HEK293 (cell line): ENCODE measurements around the gene FAM81A.

Experiments used
- MYNN ChIP-seq: fragments of 450-650 bp; formaldehyde crosslinking; IDR thresholded peaks from 2 replicates; pipeline ENCODE4 v1.5.1; 2016; ENCODE audit warnings: missing biosample characterization, missing genetic modification characterization, borderline replicate concordance
- YY1 ChIP-seq: fragments of 450-650 bp; formaldehyde crosslinking; IDR thresholded peaks from 2 replicates; pipeline ENCODE4 v1.5.1; 2018; ENCODE audit warnings: missing biosample characterization, missing genetic modification characterization
- ZBTB21 ChIP-seq: fragments of 450-650 bp; formaldehyde crosslinking; IDR thresholded peaks from 2 replicates; pipeline ENCODE4 v1.5.1; 2017; ENCODE audit warnings: missing biosample characterization, missing genetic modification characterization
- ZNF24 ChIP-seq: fragments of 450-650 bp; formaldehyde crosslinking; IDR thresholded peaks from 2 replicates; pipeline ENCODE4 v1.5.1; 2016; ENCODE audit warnings: missing biosample characterization, missing genetic modification characterization
- ZNF274 ChIP-seq, 2 experiments: fragments of 200-500 bp in 1 of 2; fragments of 450-650 bp in 1 of 2; sonication (Bioruptor generic) in 1 of 2; formaldehyde crosslinking in 1 of 2; IDR thresholded peaks; 2 replicates each; pipeline versions ENCODE4 v1.5.1 to v1.6.1; 2014 to 2016; ENCODE audit warnings: borderline replicate concordance in 1 of 2, inconsistent platforms in 1 of 2, low read length in 1 of 2, missing biosample characterization in 1 of 2, missing genetic modification characterization in 1 of 2
- ZNF654 ChIP-seq: fragments of 450-650 bp; formaldehyde crosslinking; IDR thresholded peaks from 2 replicates; pipeline ENCODE4 v1.5.1; 2016; ENCODE audit warnings: low read depth, missing biosample characterization, missing genetic modification characterization
- TF ChIP-seq, protein P1 (sequence below): fragments of 450-650 bp; formaldehyde crosslinking; IDR thresholded peaks from 2 replicates; pipeline ENCODE4 v1.5.1; 2016; ENCODE audit warnings: missing biosample characterization, missing genetic modification characterization
- TF ChIP-seq, protein P2 (sequence below): sonication (generic); formaldehyde crosslinking; IDR thresholded peaks from 2 replicates; pipeline ENCODE4 v1.8.1; 2022; ENCODE audit warnings: mild to moderate bottlenecking, moderate library complexity, missing genetic modification reagents
- TF ChIP-seq, protein P3 (sequence below): fragments of 450-650 bp; formaldehyde crosslinking; IDR thresholded peaks from 2 replicates; pipeline ENCODE4 v1.5.1; 2016; ENCODE audit warnings: missing biosample characterization, missing genetic modification characterization
- TF ChIP-seq, protein P4 (sequence below): fragments of 450-650 bp; formaldehyde crosslinking; IDR thresholded peaks from 2 replicates; pipeline ENCODE4 v1.5.1; 2016; ENCODE audit warnings: missing biosample characterization, missing genetic modification characterization
- TF ChIP-seq, protein P5 (sequence below): fragments of 450-650 bp; formaldehyde crosslinking; IDR thresholded peaks from 2 replicates; pipeline ENCODE4 v1.5.1; 2016; ENCODE audit warnings: missing biosample characterization, missing genetic modification characterization

DNA sequence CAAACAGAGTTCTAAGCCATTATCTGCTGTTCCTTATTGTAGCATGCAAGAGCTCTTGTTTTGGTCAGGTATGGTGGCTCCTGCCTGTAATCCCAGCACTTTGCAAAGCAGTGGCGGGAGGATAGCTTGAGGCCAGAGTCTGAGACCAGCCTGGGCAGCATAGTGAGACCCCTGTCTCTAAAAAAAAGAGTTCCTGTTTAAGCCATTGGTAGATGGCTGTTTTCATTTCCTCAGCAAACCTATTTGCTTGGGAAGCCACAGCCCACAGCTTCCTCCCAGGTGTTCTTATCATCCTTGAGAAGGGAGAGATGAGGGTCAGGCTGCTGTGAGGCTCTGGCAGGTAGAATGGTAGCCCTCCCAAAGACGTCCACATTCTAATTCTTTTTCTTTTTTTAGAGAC lies 24.4 kb upstream of the FAM81A start:
- no peak for TF ChIP-seq ZNF274 (IDR thresholded peaks at IDR 0.05; ENCODE audit: low read length)
- TF ChIP-seq ZNF274 (tag by site-specific recombination; IDR thresholded peaks at IDR 0.05; ENCODE audit: borderline replicate concordance), result no peak
- no peak for TF ChIP-seq ZNF654
- no peak for TF ChIP-seq YY1 (tag by site-specific recombination)
- TF ChIP-seq MYNN, result no peak
- TF ChIP-seq, protein P1, sequence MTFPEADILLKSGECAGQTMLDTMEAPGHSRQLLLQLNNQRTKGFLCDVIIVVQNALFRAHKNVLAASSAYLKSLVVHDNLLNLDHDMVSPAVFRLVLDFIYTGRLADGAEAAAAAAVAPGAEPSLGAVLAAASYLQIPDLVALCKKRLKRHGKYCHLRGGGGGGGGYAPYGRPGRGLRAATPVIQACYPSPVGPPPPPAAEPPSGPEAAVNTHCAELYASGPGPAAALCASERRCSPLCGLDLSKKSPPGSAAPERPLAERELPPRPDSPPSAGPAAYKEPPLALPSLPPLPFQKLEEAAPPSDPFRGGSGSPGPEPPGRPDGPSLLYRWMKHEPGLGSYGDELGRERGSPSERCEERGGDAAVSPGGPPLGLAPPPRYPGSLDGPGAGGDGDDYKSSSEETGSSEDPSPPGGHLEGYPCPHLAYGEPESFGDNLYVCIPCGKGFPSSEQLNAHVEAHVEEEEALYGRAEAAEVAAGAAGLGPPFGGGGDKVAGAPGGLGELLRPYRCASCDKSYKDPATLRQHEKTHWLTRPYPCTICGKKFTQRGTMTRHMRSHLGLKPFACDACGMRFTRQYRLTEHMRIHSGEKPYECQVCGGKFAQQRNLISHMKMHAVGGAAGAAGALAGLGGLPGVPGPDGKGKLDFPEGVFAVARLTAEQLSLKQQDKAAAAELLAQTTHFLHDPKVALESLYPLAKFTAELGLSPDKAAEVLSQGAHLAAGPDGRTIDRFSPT (tag by site-specific recombination), result no peak
- TF ChIP-seq, protein P2, sequence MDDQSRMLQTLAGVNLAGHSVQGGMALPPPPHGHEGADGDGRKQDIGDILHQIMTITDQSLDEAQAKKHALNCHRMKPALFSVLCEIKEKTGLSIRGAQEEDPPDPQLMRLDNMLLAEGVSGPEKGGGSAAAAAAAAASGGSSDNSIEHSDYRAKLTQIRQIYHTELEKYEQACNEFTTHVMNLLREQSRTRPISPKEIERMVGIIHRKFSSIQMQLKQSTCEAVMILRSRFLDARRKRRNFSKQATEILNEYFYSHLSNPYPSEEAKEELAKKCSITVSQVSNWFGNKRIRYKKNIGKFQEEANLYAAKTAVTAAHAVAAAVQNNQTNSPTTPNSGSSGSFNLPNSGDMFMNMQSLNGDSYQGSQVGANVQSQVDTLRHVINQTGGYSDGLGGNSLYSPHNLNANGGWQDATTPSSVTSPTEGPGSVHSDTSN, result no peak
- no peak for TF ChIP-seq ZBTB21 (tag by site-specific recombination)
- TF ChIP-seq, protein P3, sequence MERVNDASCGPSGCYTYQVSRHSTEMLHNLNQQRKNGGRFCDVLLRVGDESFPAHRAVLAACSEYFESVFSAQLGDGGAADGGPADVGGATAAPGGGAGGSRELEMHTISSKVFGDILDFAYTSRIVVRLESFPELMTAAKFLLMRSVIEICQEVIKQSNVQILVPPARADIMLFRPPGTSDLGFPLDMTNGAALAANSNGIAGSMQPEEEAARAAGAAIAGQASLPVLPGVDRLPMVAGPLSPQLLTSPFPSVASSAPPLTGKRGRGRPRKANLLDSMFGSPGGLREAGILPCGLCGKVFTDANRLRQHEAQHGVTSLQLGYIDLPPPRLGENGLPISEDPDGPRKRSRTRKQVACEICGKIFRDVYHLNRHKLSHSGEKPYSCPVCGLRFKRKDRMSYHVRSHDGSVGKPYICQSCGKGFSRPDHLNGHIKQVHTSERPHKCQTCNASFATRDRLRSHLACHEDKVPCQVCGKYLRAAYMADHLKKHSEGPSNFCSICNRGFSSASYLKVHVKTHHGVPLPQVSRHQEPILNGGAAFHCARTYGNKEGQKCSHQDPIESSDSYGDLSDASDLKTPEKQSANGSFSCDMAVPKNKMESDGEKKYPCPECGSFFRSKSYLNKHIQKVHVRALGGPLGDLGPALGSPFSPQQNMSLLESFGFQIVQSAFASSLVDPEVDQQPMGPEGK (tag by site-specific recombination), result no peak
- TF ChIP-seq, protein P4, sequence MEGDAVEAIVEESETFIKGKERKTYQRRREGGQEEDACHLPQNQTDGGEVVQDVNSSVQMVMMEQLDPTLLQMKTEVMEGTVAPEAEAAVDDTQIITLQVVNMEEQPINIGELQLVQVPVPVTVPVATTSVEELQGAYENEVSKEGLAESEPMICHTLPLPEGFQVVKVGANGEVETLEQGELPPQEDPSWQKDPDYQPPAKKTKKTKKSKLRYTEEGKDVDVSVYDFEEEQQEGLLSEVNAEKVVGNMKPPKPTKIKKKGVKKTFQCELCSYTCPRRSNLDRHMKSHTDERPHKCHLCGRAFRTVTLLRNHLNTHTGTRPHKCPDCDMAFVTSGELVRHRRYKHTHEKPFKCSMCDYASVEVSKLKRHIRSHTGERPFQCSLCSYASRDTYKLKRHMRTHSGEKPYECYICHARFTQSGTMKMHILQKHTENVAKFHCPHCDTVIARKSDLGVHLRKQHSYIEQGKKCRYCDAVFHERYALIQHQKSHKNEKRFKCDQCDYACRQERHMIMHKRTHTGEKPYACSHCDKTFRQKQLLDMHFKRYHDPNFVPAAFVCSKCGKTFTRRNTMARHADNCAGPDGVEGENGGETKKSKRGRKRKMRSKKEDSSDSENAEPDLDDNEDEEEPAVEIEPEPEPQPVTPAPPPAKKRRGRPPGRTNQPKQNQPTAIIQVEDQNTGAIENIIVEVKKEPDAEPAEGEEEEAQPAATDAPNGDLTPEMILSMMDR (tag by site-specific recombination), result no peak
- TF ChIP-seq, protein P5, sequence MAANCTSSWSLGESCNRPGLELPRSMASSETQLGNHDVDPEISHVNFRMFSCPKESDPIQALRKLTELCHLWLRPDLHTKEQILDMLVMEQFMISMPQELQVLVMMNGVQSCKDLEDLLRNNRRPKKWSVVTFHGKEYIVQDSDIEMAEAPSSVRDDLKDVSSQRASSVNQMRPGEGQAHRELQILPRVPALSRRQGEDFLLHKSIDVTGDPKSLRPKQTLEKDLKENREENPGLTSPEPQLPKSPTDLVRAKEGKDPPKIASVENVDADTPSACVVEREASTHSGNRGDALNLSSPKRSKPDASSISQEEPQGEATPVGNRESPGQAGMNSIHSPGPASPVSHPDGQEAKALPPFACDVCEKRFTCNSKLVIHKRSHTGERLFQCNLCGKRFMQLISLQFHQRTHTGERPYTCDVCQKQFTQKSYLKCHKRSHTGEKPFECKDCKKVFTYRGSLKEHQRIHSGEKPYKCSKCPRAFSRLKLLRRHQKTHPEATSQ, result no peak
- no peak for TF ChIP-seq ZNF24 (tag by site-specific recombination)
